HG02943 (cell line): ENCODE data around the gene SEMA3C.

Source experiments
- ATAC-seq: cut with Tn5 transposase; IDR thresholded peaks from one replicate; pipeline ENCODE4 v1.9.1; 2021; ENCODE audit warnings: mild to moderate bottlenecking, low read depth, moderate library complexity; ENCODE audit not compliant: unreplicated experiment

SEMA3C gene

GRCh38 chr7:80719261-80719660 is 199.6 kb downstream of the SEMA3C start:
- ATAC-seq = no peak

- no peak for ATAC-seq
Observed at GRCh38 chr7:80711531-80711930, 207.3 kb downstream of the SEMA3C start.

GRCh38 chr7:80708123-80708522 is 210.7 kb downstream of the SEMA3C start:
- ATAC-seq = no peak

GRCh38 chr7:80707318-80707717 is 211.5 kb downstream of the SEMA3C start:
- ATAC-seq = no peak

- ATAC-seq = no peak
Observed at GRCh38 chr7:80705130-80705781, 213.6 kb downstream of the SEMA3C start.

- ATAC-seq = no peak
Observed at GRCh38 chr7:80703272-80703671, 215.6 kb downstream of the SEMA3C start.

GRCh38 chr7:80699721-80700256 is 219.1 kb downstream of the SEMA3C start:
- no peak for ATAC-seq

GRCh38 chr7:80699045-80699638 is 219.7 kb downstream of the SEMA3C start:
- no peak for ATAC-seq
